Left colon (tissue), 2 donors: ENCODE data around the gene GLDC. TPM values are rescaled to one million over a fixed set of nuclear protein-coding genes. Genes with fewer than 3 reads are reported as not detected.
"Not testable (repeated sequence)": the region's sequence is repeated elsewhere in the genome, so short reads cannot be mapped to it uniquely, and the experiment has no call there.

Source experiments
- ATAC-seq: fragments of 200-7000 bp; cut with Tn5 transposase; one replicate; pipeline ENCODE4 v1.9.1; 2020; ENCODE audit warnings: mild to moderate bottlenecking, moderate library complexity
- DNase-seq, 2 donors: peaks; one replicate each; pipeline ENCODE4 v3.0.0-alpha.2; 2020
- intact Hi-C, 2 donors: fragments of 100-400 bp; cut with DNase I in 1 of 2; cut with micrococcal nuclease in 1 of 2; formaldehyde crosslinking; loops; one replicate each; pipeline versions ENCODE4 v1.11.2 to v1.14.0; 2022; cut with DNase I, micrococcal nuclease
- total RNA-seq, 2 donors: library from RNA; stranded (reverse); fragmentation: NEBNext Ultra II Directional; extraction: Animal tissue kit (Norgen Biotek cat#: 25700); gene quantifications; one replicate each; pipeline ENCODE4 v1.2.1, GENCODE V29; 2021
- donor health status: DM: no; HTN: no; CAD: no.
- donor health status: DM: yes; HTN: yes; CAD: no.

GLDC gene
- total RNA-seq, 2 donors from 2014 or later, result 0.70 to 2.2 TPM

- ATAC-seq (peak; percentile 45), DNase-seq (peak; percentile 25 to 31)
- intact Hi-C loops, result no loop called here
These were observed 12.9 kb downstream of the GLDC start for GRCh38 chr9:6632516-6633183.

DNA sequence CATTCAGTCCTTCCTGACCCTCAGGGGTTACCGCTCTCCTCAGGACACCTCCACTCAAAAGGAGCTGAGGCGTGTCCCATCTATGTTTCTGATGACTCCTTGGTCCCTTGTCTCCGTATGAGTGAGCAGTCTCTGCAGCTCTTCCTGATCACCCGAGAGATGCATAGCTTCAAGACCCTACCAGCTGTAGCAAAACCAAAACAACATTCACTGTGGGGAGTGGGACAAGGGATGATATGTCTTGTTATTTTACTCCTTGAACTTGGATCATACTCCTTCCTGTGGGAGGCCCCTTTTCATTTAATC, 14.4 kb downstream of the GLDC start:
- ATAC-seq, result no peak
- no peak for DNase-seq
- intact Hi-C loops, result no loop called here

- no peak for DNase-seq
- no peak for ATAC-seq
These were observed 14.9 kb downstream of the GLDC start for GRCh38 chr9:6630502-6631206.

GRCh38 chr9:6628704-6629103, 16.8 kb downstream of the GLDC start:
- DNase-seq (no peak), ATAC-seq (no peak)
- intact Hi-C loops, result no loop called here

More at GRCh38 chr9:6630502-6631206, 14.9 kb downstream of the GLDC start:
- intact Hi-C loops, result no loop called here

DNA sequence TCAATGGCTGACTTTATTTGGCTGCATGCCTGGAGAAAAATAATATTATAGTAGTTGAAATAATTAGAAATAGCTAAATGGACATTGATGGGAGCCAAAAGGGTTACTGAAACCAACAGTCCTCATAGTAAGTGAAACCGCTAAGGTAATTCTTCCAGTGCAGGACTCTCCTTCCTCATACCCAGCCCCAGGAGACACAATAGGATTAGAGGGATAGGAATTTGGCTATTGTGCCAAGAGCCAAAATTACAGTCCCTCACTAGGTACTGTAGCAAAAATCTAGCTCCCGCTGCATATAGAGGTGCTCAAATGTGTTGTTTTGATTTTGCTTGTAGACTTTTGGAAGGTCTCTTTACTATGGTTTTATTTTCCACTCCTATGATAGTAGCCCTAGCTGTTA, 20.2 kb downstream of the GLDC start:
- intact Hi-C loops, result no loop called here
- ATAC-seq (no peak), DNase-seq (no peak)

DNA sequence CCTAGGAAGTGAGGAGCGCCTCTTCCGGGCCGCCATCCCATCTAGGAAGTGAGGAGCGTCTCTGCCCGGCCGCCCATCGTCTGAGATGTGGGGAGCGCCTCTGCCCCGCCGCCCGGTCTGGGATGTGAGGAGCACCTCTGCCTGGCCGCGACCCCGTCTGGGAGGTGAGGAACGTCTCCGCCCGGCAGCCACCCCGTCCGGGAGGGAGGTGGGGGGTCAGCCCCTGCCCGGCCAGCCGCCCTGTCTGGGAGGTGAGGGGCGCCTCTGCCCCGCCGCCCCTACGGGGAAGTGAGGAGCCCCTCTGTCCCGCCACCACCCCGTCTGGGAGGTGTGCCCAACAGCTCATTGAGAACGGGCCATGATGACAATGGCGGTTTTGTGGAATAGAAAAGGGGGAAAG, 22.7 kb downstream of the GLDC start:
- ATAC-seq, intact Hi-C loops, DNase-seq: not testable (repeated sequence)

DNA sequence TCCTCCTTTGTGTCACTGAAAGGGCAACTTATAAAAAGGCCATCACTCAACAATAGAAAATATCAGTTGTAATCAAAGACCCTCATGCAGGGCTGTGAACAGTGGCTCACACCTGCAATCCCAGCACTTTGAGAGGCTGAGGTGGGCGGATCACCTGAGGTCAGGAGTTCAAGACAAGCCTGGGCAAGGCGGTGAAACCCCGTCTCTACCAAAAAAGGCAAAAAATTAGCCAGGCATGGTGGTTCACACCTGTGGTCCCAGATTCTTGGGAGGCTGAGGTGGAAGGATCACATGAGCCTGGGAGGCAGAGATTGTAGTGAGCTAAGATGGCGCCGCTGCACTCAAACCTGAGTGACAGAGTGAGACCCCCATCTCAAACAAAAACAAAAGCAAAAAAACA, 24.7 kb downstream of the GLDC start:
- intact Hi-C loops, result no loop called here
- DNase-seq, result no peak
- no peak for ATAC-seq

- intact Hi-C loops, result no loop called here
- ATAC-seq (no peak), DNase-seq (no peak)
These were observed 25.2 kb downstream of the GLDC start for GRCh38 chr9:6620353-6620752.

GRCh38 chr9:6619909-6620308, 25.6 kb downstream of the GLDC start:
- no peak for ATAC-seq
- intact Hi-C loops, result no loop called here
- no peak for DNase-seq

GRCh38 chr9:6616951-6617602, 28.5 kb downstream of the GLDC start:
- no peak for ATAC-seq
- intact Hi-C loops, result no loop called here
- no peak for DNase-seq

DNA sequence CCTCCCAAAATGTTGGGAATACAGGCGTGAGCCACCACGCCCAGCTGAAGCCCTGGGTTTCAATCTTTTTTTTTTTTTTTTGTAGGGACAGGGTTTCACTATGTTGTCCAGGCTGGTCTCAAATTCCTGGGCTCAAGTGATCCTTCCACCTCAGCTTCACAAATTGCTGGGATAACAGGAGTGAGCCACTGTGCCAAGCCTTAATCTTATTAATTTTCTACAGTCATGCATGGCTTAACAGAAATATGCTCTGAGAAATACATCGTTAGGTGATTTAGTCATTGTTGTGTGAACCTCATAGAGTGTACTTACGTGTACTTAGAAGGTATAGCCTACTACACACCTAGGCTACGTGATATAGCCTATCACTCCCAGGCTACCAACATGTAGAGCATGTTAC, 31.0 kb downstream of the GLDC start:
- intact Hi-C loops, result no loop called here
- ATAC-seq (no peak), DNase-seq (no peak)

DNA sequence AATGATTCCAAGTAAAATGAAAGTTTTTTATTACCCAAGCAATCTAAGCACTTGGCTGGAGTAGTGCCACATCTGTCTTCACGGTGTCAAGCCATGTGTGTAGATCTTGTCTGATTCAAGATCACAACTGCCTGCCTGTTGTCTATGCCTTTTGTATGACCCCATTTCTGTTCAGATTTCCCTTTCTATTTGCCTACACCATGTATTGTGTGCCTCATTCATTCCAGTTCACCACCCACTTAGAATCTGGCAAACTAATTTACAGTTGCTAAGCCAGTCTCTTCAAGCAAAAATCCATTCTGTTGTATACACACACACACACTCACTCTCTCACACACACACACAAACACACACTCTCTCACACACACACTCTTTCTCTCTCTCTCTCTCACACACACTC, 33.7 kb downstream of the GLDC start:
- no peak for DNase-seq
- intact Hi-C loops, result no loop called here
- ATAC-seq, result no peak

- ATAC-seq (no peak), DNase-seq (no peak)
- intact Hi-C loops, result no loop called here
These were observed 35.5 kb downstream of the GLDC start for GRCh38 chr9:6610073-6610472.

GRCh38 chr9:6609497-6610016, 36.0 kb downstream of the GLDC start:
- ATAC-seq, result no peak
- intact Hi-C loops, result no loop called here
- DNase-seq, result no peak

GRCh38 chr9:6605202-6605601, 40.3 kb downstream of the GLDC start:
- no peak for ATAC-seq
- DNase-seq, result no peak
- intact Hi-C loops, result no loop called here

DNA sequence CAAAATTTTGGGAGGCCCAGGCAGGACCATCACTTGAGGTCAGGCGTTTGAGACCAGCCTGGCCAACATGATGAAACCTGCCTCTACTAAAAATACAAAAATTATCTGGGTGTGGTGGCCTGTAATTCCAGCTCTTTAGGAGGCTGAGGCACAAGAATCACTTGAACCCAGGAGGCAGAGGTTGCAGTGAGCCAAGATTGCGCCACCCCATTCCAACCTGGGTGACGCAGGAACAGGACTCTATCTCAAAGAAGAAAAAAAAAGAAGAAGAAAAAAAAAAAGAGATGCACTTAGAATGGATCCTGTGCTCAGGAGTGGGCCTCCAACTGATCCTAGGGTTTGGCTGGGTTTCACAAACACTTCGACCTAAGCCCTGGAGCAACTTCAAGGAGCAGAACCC, 45.1 kb downstream of the GLDC start:
- intact Hi-C loops, result no loop called here
- DNase-seq, result no peak
- no peak for ATAC-seq

GRCh38 chr9:6600006-6600405, 45.5 kb downstream of the GLDC start:
- intact Hi-C loops, result no loop called here
- DNase-seq (no peak), ATAC-seq (no peak)

DNA sequence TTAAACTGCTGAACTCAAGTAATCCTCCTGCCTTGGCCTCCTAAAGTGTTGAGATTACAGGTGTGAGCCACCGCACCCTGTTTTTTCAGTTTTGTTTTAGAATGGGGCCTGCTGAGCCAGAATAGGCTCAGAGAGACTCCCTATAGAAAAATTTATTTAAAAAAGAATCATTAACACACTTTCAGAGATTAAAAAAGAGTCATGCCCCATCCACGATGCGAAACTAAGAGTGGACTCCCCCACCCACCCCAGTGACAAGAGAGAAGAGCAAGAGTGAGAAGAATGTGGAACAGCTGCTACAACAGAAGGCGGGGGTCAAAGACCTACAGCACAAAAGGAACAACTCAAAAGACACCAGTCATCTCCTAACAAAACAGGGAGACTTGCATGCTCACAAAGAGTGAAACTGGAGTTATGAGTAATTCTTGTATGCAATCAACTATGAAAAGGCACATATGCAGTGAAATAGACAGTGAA, 47.2 kb downstream of the GLDC start:
- DNase-seq, result no peak
- intact Hi-C loops, result no loop called here
- ATAC-seq, result no peak

GRCh38 chr9:6592791-6593190, 52.7 kb downstream of the GLDC start:
- intact Hi-C loops, result no loop called here
- no peak for DNase-seq
- no peak for ATAC-seq

- DNase-seq (no peak), ATAC-seq (no peak)
These were observed 53.3 kb downstream of the GLDC start for GRCh38 chr9:6592231-6592630.

More at GRCh38 chr9:6592231-6592630, 53.3 kb downstream of the GLDC start:
- intact Hi-C loops, result no loop called here
